ENCODE results near the gene RMND5B.

DNA sequence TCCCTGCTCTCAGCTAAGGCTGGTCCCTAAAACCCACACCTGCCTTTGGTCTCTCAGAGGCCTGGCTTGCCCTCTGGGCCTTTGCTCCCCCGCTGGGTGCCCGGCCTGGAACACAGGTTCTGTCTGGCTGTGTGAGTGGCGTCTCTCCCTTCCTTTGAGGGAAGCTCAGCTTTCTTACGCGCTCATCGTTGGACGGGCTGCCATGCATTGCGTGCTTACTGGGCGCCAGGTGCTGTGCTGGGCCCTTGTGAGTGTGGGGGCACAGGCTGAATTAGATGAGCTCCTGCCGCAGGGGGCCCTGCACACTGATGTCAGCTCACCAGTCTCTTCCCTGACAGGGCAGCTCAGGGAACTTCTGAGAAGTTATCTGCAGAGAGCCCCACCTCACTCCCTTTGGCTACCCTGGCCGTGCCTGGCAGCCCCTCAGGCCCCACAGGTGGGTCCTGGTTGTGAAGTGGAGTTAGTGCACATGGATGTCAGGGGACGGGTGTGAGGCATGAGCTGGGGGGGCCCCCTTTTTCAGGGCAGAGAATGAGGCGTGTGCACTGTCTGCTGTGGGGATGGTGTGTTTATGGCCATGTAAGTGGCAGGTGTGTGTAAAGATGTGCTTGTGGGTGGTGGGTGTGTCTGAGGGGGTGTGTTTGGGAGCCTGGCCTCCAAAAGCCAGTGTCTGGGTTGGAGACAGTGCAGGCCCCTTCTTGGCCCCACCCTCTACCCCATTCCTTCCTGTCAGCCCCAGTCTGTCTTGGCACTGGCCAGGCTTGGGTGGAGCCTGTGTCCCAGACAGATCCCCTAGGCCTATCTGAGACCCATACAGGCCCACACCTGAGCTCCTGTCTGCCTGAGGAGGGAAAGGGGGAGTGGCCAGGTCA is 7.5 kb upstream of the RMND5B start:
- TF ChIP-seq, protein P1, sequence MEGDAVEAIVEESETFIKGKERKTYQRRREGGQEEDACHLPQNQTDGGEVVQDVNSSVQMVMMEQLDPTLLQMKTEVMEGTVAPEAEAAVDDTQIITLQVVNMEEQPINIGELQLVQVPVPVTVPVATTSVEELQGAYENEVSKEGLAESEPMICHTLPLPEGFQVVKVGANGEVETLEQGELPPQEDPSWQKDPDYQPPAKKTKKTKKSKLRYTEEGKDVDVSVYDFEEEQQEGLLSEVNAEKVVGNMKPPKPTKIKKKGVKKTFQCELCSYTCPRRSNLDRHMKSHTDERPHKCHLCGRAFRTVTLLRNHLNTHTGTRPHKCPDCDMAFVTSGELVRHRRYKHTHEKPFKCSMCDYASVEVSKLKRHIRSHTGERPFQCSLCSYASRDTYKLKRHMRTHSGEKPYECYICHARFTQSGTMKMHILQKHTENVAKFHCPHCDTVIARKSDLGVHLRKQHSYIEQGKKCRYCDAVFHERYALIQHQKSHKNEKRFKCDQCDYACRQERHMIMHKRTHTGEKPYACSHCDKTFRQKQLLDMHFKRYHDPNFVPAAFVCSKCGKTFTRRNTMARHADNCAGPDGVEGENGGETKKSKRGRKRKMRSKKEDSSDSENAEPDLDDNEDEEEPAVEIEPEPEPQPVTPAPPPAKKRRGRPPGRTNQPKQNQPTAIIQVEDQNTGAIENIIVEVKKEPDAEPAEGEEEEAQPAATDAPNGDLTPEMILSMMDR (IDR thresholded peaks at IDR 0.05; ENCODE audit: low read length), result no peak
- no peak for TF ChIP-seq EZH2 (optimal IDR thresholded peaks at IDR 0.05; ENCODE audit: low read depth, low read length)
